Right lobe of liver (tissue), 4 donors: ENCODE measurements around the gene MAP3K5.

Source experiments
- CTCF ChIP-seq, 4 donors: fragments of 200-600 bp in 3 of 4; fragments of 450-650 bp in 1 of 4; IDR thresholded peaks; one replicate each; pipeline versions ENCODE4 v1.5.1 to v1.8.0; 2016 to 2022; ENCODE audit warnings: antibody characterized with exemption in 4 of 4, mild to moderate bottlenecking in 2 of 4
- POLR2A ChIP-seq: fragments of 450-650 bp; IDR thresholded peaks from one replicate; pipeline ENCODE4 v1.6.1; 2017; ENCODE audit warnings: antibody characterized with exemption, mild to moderate bottlenecking
- donor health status: DM: no; HTN: no; CAD: no.
- donor health status: DM: no; HTN: no; CAD: no.
- donor health status: DM: no; HTN: yes; CAD: no.

GRCh38 chr6:136771306-136771705 is 21.0 kb downstream of the MAP3K5 start:
- no peak for TF ChIP-seq CTCF (IDR thresholded peaks at IDR 0.05)
- TF ChIP-seq POLR2A, result no peak
